IPS-18c (cell line): ENCODE results near the gene STH.

Source experiments
- H3K4me3 ChIP-seq: 2 replicates; pipeline ENCODE4 v1.7.0; 2013; ENCODE audit warnings: low read depth, mild to moderate bottlenecking, low read length, moderate library complexity; ENCODE audit not compliant: insufficient read depth
- H3K9me3 ChIP-seq: one replicate; pipeline ENCODE4 v1.6.1; 2013; ENCODE audit warnings: mild to moderate bottlenecking, low read length, moderate library complexity; ENCODE audit not compliant: control insufficient read depth, insufficient read depth

Gene STH

GRCh38 chr17:45977506-45977824 is 21.6 kb upstream of the STH start:
- Histone ChIP-seq H3K4me3 (no peak overlapping the region), H3K9me3 (no peaks in the 10 kb centered on the region)

DNA sequence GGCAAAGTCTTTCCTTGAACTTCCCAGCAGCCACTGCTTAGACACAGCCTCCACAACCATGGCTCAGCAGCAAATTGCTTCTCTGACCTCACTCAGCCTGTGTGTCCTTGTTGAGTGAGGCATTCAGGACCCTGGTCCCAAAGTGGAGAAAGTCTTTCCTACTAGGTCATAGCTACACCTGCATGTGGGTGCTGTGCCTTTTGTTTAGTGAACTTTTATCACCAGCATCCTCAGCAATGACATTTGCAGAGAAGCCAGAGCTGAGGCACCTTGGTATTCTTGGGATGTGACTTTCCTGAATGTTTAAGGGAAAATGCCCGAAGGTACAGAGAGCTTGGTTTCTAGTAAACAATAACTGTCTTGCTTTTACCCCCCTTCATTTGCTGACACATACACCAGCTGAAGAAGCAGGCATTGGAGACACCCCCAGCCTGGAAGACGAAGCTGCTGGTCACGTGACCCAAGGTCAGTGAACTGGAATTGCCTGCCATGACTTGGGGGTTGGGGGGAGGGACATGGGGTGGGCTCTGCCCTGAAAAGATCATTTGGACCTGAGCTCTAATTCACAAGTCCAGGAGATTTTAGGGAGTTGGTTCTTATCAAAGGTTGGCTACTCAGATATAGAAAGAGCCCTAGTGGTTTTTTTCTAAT is 20.9 kb upstream of the STH start:
- no peak overlapping the region for H3K4me3 ChIP-seq
- H3K9me3 ChIP-seq, result no peaks in the 10 kb centered on the region

- no peak overlapping the region for H3K4me3 ChIP-seq
- H3K9me3 ChIP-seq, result no peaks in the 10 kb centered on the region
These were observed 19.9 kb upstream of the STH start for GRCh38 chr17:45979137-45979536.

- Histone ChIP-seq H3K9me3 (no peaks in the 10 kb centered on the region), H3K4me3 (no peak overlapping the region)
These were observed 18.2 kb upstream of the STH start for GRCh38 chr17:45980855-45981254.

GRCh38 chr17:45981306-45981705 is 17.7 kb upstream of the STH start:
- no peak overlapping the region for H3K4me3 ChIP-seq
- no peaks in the 10 kb centered on the region for H3K9me3 ChIP-seq

DNA sequence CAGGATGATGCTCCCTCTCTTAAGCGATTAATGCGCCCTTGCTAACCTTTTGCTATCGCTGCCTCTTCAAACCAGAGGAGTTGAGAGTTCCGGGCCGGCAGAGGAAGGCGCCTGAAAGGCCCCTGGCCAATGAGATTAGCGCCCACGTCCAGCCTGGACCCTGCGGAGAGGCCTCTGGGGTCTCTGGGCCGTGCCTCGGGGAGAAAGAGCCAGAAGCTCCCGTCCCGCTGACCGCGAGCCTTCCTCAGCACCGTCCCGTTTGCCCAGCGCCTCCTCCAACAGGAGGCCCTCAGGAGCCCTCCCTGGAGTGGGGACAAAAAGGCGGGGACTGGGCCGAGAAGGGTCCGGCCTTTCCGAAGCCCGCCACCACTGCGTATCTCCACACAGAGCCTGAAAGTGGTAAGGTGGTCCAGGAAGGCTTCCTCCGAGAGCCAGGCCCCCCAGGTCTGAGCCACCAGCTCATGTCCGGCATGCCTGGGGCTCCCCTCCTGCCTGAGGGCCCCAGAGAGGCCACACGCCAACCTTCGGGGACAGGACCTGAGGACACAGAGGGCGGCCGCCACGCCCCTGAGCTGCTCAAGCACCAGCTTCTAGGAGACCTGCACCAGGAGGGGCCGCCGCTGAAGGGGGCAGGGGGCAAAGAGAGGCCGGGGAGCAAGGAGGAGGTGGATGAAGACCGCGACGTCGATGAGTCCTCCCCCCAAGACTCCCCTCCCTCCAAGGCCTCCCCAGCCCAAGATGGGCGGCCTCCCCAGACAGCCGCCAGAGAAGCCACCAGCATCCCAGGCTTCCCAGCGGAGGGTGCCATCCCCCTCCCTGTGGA is 16.0 kb upstream of the STH start:
- Histone ChIP-seq H3K4me3 (no peak overlapping the region), H3K9me3 (no peaks in the 10 kb centered on the region)

GRCh38 chr17:45983614-45984310 is 15.3 kb upstream of the STH start:
- Histone ChIP-seq H3K4me3 (no peak overlapping the region), H3K9me3 (no peaks in the 10 kb centered on the region)

GRCh38 chr17:45984368-45984767 is 14.7 kb upstream of the STH start:
- H3K9me3 ChIP-seq, result no peaks in the 10 kb centered on the region
- no peak overlapping the region for H3K4me3 ChIP-seq

GRCh38 chr17:45985447-45985846 is 13.6 kb upstream of the STH start:
- Histone ChIP-seq H3K4me3 (no peak overlapping the region), H3K9me3 (no peaks in the 10 kb centered on the region)

DNA sequence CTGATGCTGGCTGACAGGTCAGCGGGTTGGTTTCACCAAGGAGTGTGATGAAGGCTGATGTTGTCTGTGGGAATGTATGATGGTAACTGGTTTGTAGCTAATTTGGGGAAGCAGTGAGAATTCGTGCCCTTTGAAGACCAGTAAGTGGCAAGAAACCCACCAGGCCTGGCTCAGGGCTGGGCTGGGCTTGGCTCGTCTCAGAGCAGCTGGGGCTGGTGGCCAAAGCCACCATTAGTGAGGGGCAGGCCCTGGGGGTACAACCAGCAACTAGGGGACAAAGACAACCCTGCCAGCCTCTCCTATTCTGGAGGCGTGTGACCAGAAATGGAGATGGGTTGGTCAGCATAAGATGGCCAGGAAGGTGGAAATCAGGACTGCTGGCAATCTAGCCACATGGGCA is 13.0 kb upstream of the STH start:
- no peaks in the 10 kb centered on the region for H3K9me3 ChIP-seq
- H3K4me3 ChIP-seq, result no peak overlapping the region

- H3K4me3 ChIP-seq, result no peak overlapping the region
- no peaks in the 10 kb centered on the region for H3K9me3 ChIP-seq
These were observed 11.3 kb upstream of the STH start for GRCh38 chr17:45987706-45988105.

DNA sequence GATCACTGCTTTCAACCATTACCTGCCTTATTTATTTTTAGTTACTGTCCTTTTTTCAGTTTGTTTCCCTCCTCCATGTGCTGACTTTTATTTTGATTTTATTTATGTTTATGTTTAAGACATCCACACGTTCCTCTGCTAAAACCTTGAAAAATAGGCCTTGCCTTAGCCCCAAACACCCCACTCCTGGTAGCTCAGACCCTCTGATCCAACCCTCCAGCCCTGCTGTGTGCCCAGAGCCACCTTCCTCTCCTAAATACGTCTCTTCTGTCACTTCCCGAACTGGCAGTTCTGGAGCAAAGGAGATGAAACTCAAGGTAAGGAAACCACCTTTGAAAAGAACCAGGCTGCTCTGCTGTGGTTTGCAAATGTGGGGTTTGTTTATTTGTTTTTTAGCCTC is 9.3 kb upstream of the STH start:
- H3K9me3 ChIP-seq, result no peaks in the 10 kb centered on the region
- no peak overlapping the region for H3K4me3 ChIP-seq

DNA sequence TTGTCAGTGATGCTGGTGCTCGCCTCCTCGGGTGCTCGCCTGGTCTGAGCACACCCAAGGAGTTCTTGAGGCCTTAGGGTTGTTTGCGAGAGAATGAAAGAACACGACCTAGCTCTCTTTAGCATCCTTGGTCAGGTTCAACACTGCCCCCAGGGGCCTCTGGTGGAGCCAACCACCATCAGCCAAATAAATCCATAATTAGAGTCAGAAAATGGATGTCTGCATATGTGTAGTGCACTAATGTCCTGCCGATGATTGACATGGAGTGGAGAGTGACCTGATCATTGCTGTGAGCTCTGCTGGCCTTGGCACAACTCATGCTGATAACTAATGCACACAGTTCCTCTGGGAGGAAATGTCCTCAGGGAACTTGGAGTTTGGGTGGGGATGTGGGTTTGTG is 8.2 kb upstream of the STH start:
- Histone ChIP-seq H3K4me3 (no peak overlapping the region), H3K9me3 (no peaks in the 10 kb centered on the region)

DNA sequence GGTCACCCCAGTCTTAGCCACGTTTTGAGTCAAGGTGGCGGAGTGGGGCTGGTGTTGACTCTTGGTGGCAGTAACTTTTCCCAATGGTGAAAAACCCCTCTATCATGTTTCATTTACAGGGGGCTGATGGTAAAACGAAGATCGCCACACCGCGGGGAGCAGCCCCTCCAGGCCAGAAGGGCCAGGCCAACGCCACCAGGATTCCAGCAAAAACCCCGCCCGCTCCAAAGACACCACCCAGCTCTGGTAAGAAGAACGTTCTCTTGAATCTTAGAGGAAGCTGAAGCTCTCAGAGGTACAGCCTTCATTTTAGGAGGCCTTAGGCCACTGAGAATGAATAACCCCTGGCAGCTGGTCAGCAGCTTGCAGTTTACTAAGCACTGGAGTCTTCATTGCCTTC is 7.7 kb upstream of the STH start:
- H3K4me3 ChIP-seq, result no peak overlapping the region

GRCh38 chr17:45992175-45992574 is 6.9 kb upstream of the STH start:
- H3K9me3 ChIP-seq, result no peaks in the 10 kb centered on the region
- H3K4me3 ChIP-seq, result no peak overlapping the region

More for the DNA sequence above, 7.7 kb upstream of the STH start:
- H3K9me3 ChIP-seq, result no peaks in the 10 kb centered on the region

DNA sequence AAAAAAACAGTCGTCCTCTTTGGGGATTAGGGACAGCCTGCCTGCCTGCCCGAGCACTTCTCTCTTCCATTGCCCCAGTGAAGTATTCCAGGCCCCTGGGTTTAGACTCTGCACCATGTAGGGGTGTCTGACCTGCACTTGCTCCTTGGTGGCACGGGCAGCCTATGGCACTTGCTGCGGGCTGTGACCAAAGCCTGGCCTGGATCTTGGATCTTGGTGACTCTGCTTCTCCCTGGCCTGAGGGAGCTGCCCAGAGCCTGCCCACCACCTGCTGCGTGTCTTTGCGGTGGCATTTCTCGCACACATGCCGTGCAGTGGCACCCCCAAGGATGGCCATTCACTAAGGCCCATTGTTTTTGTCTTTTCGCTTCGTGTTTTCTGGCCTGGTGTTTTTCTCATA is 6.1 kb upstream of the STH start:
- Histone ChIP-seq H3K9me3 (no peaks in the 10 kb centered on the region), H3K4me3 (no peak overlapping the region)

- Histone ChIP-seq H3K4me3 (no peak overlapping the region), H3K9me3 (no peaks in the 10 kb centered on the region)
These were observed 5.0 kb upstream of the STH start for GRCh38 chr17:45993962-45994627.

DNA sequence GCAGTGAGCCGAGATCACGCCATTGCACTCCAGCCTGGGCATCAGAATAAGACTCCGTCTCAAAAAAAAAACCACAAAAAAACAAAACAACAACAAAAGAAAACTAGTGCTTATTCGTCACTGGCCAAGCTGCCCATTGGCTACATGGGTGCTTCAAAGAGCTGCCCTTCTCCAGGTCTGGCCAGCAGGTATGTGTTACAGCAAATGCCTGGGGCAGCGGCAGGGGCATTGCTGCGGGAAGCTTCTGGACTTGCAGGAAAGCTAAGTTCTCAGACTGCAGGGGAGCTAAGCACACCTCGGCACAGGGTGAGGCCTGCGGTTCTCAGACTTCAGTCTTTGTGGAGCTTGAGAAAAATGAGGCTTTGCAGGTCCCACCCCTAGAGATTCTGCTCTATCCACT is 4.1 kb upstream of the STH start:
- H3K4me3 ChIP-seq, result no peak overlapping the region
- no peaks in the 10 kb centered on the region for H3K9me3 ChIP-seq
